KG1 (cell line): Measurements from ENCODE around the gene XYLT1.
"Not testable (repeated sequence)": the region's sequence is repeated elsewhere in the genome, so short reads cannot be mapped to it uniquely, and the experiment has no call there.

ENCODE experiments used
- DNase-seq: peaks from one replicate; lab custom pipeline; 2025; lab: John Stamatoyannopoulos, UW

Gene XYLT1, protein sequence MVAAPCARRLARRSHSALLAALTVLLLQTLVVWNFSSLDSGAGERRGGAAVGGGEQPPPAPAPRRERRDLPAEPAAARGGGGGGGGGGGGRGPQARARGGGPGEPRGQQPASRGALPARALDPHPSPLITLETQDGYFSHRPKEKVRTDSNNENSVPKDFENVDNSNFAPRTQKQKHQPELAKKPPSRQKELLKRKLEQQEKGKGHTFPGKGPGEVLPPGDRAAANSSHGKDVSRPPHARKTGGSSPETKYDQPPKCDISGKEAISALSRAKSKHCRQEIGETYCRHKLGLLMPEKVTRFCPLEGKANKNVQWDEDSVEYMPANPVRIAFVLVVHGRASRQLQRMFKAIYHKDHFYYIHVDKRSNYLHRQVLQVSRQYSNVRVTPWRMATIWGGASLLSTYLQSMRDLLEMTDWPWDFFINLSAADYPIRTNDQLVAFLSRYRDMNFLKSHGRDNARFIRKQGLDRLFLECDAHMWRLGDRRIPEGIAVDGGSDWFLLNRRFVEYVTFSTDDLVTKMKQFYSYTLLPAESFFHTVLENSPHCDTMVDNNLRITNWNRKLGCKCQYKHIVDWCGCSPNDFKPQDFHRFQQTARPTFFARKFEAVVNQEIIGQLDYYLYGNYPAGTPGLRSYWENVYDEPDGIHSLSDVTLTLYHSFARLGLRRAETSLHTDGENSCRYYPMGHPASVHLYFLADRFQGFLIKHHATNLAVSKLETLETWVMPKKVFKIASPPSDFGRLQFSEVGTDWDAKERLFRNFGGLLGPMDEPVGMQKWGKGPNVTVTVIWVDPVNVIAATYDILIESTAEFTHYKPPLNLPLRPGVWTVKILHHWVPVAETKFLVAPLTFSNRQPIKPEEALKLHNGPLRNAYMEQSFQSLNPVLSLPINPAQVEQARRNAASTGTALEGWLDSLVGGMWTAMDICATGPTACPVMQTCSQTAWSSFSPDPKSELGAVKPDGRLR

GRCh38 chr16:17470908-17471718, at the start of gene XYLT1:
XYLT1 (minus strand) TSS chr16:17470960; CDS start chr16:17470796, 164 bp downstream.
- DNase-seq: no peak

DNA sequence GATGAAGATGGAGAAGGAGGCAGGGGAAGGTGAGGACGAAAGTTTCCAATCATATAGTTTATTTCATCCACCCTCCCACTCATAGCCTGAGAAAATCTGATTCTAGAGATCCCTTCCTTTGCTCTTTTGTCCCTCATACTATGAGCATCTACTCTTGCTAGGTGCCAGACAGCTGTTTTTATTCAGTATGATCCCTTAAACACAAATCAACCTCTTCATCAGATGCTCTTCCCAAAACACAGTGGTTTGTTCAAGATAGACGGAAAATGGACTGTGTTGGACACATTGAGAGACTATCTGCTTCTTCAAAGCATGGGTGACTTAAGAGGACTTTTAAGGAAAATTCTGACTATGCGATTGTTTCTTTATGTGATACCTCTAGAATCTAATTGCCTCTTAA, 49.4 kb upstream of the XYLT1 start:
- no peak for DNase-seq

DNA sequence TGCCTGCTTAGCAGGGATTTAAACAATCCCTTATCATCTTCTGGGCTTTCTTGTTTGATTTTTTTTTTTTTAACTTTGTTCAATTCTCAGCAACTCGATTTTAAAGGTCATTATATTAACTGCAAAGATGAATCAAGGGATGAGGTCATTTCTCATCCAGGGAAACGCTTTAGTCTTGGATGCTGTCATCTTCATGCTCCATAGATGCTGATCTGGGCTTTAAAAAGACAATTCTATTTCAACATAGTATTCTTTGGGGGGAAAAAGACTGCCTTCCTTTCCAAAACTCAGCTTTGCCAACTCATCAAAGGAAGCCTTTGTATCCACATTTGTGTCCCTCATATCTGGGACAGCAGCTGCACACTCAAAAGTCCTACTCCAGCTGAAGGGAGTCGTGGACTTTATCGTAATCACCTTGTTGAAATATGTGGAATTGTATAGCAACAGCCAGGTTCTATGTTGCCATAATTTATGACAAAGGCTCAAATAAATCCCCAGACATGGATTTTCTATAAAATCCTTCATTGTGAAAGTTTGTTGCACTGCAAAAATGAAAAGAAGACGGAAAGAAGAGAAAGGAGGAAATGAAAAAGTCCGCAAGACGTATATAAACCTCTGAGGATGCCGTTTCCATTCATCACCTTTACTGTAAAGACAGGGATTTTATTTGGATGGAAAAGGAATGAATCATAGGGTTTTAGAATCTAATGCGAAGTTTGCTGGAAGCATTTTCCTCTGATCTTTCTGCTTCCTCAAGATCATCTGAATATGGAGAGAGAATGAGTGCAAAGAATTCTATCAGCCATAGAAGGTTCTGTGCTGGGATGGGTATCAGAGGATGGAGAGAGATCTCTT, 48.6 kb upstream of the XYLT1 start:
- DNase-seq: no peak

DNA sequence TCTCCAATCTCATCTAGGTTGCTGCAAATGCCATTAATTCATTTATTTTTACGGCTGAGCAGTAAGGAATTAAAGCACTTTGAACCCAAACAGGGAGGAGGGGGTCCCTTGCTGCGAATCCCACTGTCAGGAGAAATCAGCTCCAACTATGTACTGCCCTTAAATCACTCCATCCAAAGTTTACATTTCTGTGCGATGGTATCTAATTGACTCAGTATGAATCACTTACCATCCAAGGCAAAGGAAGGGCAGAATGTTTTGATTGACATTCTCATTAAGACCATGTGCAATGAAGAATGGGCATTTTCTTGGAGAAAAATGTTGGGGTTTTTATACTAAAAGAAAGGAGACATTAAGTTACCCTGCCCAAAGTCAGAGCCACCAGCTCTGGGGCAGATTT, 47.7 kb upstream of the XYLT1 start:
- no peak for DNase-seq

- DNase-seq: no peak
These were observed 44.9 kb upstream of the XYLT1 start for GRCh38 chr16:17515421-17516210.

DNA sequence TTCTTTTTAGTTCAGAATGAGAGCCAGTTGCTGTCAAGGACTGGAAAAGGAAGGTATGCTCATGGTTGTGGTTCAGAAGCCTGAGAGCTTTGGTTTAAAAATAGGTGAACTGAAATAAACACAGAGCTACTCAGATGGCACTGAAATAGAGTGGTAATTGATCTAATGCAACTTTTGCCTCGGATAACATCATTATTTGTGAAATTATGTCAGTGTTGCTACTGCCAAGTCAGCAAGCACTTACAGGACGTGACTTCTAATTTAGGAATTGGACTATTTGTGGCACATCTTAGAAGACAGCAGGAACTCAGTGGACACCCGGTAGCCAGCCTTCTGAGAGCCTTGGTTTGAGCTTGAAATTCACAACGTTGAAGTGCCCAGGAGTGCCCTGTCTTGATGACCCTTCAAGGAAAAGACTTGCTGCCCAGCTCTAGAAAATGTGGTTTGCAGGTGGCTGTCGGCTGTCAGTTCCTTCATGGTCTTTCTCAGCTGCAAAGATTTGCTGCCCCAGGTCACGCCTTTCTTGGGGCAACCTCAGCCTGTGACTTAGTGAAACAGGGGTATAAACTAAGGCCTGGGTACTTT, 42.0 kb upstream of the XYLT1 start:
- DNase-seq: no peak

GRCh38 chr16:17511340-17511739, 40.6 kb upstream of the XYLT1 start:
- no peak for DNase-seq

GRCh38 chr16:17510567-17510966, 39.8 kb upstream of the XYLT1 start:
- no peak for DNase-seq

GRCh38 chr16:17509194-17509593, 38.4 kb upstream of the XYLT1 start:
- no peak for DNase-seq

DNA sequence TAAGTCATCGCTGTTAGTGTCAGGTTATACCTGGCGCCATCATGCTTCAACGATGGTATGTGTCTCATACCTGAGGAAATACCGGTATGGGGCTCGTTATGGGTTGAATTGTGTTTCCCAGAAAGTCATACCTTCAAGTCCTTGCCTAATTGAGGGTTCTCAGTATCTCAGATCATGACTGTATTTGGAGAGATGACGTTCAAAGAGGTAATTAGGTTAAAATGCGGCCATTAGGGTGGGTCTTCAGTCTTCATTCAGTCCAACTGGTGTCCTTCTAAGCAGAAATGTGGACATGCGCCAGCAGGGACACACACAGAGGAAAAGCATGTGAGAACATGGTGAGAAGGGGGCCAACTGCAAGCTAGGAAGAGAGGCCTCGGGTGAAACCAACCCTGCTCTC, 37.5 kb upstream of the XYLT1 start:
- DNase-seq: no peak

- not testable (repeated sequence) for DNase-seq
These were observed 36.8 kb upstream of the XYLT1 start for GRCh38 chr16:17507516-17507915.

DNA sequence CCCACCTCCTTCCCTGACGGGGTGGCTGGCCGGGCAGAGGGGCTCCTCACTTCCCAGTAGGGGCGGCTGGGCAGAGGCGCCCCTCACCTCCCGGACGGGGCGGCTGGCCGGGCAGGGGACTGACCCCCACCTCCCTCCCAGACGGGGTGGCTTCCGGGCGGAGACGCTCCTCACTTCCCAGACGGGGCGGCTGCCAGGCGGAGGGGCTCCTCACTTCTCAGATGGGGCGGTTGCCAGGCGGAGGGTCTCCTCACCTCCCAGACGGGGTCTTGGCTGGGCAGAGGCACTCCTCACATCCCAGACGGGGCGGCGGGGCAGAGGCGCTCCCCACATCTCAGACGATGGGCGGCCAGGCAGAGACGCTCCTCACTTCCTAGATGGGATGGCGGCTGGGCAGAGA, 35.1 kb upstream of the XYLT1 start:
- not testable (repeated sequence) for DNase-seq

DNA sequence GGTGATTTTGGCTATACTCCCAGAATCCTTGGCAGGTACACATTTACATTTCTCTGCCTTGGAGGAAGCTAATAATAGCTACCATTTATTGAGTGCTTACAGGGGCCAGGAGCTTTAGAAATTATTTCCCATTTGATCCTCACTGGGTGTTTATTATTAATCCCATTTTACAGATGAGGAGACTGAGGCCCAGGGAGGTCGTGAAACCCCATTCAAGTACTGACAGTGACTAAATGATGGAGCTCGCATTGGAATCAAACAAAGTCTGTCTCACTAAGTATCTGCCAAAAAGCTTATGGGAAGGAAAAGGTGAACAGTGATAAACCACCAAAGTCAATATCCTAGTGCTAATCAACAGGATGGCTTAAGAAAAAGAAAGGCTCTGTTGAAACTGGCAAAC, 33.3 kb upstream of the XYLT1 start:
- DNase-seq: no peak

DNA sequence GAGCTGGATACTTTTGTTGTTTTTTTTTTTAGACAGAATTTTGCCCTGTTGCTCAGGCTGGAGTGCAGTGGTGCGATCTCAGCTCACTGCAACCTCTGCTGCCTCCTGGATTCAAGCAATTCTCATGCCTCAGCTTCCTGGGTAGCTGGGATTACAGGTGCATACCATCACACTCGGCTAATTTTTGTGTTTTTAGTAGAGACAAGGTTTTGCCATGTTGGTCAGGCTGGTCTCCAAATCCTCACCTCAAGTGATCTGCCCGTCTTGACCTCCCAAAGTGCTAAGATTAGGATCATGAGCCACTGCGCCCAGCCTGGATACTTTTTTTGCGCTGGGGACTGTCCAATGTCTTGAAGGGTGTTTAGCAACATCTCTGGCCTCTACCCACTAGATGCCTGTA, 32.6 kb upstream of the XYLT1 start:
- DNase-seq: no peak

GRCh38 chr16:17501321-17501720, 30.6 kb upstream of the XYLT1 start:
- DNase-seq: no peak

DNA sequence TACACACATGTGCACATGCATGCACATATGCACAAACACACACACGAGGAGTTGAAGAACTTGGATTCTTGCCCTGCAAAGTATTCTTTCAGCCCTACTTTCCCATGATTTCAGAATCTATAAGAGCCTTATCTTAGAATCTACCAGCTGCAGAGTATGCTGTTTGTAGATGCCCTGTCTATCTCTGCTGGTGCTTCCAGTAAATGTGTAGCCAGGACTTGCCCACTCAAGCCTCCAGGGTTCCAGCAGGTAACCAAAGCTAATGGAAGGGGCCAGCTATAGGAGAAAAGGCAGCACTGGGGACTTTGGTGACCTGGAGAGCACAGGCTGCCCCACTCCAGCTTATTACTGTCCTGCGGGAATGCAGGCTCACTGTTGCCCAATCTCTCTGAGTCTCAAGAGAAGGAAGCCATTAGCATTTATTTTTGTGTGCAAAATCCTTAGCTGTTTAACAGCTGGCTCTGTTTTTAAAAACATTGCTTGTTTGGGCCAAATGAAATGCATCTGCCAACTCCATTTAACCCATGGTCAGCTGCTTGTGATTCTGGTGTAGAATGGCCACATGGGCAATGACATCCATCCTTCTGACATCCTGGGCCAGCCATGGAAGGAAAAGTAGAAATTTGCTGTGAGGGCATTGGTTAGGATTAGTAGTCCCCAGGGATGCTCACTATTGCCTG, 28.6 kb upstream of the XYLT1 start:
- no peak for DNase-seq

- no peak for DNase-seq
These were observed 26.9 kb upstream of the XYLT1 start for GRCh38 chr16:17497648-17498047.

DNA sequence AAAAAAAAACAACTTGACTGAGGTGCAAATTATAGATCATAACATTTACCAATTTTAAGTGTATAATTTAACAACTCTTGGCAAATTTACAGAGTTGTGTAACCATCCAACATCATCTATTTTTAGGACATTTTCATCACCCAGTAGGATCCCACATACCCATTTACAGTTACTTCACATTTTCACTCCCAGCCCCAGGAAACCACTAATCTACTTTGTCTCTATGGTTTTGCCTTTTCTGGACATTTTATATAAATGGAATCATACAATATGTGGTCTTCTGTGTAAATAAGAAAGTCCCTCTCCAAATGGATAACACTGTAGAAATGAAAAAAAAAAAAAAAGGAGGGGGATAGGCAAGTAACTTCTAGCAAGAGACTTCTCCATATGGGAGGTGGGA, 26.1 kb upstream of the XYLT1 start:
- no peak for DNase-seq

DNA sequence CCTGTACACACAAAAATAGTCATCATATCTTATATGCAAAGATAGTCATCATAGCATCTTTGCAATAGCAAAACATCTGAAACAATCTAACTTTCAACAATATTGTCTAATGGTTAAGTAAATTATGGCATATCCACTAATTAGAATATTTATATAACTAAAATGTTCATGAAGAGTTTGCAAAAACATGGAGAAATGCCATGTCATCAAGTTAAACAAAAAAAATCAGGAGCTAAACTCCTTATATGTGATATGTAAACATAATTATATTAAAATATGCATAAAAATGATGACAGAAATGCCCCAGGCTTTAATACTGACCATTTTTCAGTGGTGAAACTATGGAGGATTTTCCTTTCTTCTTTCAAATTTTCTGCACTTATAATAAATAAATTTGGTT, 22.3 kb upstream of the XYLT1 start:
- no peak for DNase-seq
